ENCODE results near the gene FBXL3. TPM values are rescaled to one million over a fixed set of nuclear protein-coding genes. Genes with fewer than 3 reads are reported as not detected.

Gene FBXL3
- total and polyA plus RNA-seq, 4 donors, result 10.2 to 60.4 (median 28.1) TPM

- Histone ChIP-seq H3K9ac (ENCODE audit: low read depth in 1 of 2, low read length in 2 of 2) (no peak overlapping the region), H3K36me3 (ENCODE audit: control insufficient read depth in 4 of 4, insufficient read depth in 3 of 4, low read depth in 1 of 4, low read length in 3 of 4) (peaks cover 3 to 25% (median 14%) of the 10 kb centered on the region in 4 donors), H3K4me3 (ENCODE audit: low read depth in 1 of 3, low read length in 3 of 3) (no peak overlapping the region), H3K27ac (ENCODE audit: low read depth in 1 of 2, low read length in 2 of 2) (no peak overlapping the region), H3K4me1 (ENCODE audit: control insufficient read depth in 4 of 4, insufficient read depth in 4 of 4, low read length in 3 of 4) (no peaks in the 10 kb centered on the region), H3K27me3 (ENCODE audit: control insufficient read depth in 4 of 4, insufficient read depth in 4 of 4, low read length in 3 of 4) (no peaks in the 10 kb centered on the region), H3K9me3 (ENCODE audit: control insufficient read depth in 4 of 4, low read length in 3 of 4) (no peaks in the 10 kb centered on the region)
- no peak for TF ChIP-seq ATF3 (IDR thresholded peaks at IDR 0.05)
- no peak for TF ChIP-seq FOXA1 (IDR thresholded peaks at IDR 0.05)
- TF ChIP-seq FOXA2 (IDR thresholded peaks at IDR 0.05), result no peak
- no peak for TF ChIP-seq SP1 (IDR thresholded peaks at IDR 0.05)
- TF ChIP-seq HNF4A (conservative IDR thresholded peaks at IDR 0.05), result no peak
- no peak for TF ChIP-seq JUND (IDR thresholded peaks at IDR 0.05)
- TF ChIP-seq ZBTB33 (IDR thresholded peaks at IDR 0.05), result no peak
- no peak for TF ChIP-seq HNF4G (IDR thresholded peaks at IDR 0.05)
- TF ChIP-seq REST (IDR thresholded peaks at IDR 0.05), result no peak
- no peak for TF ChIP-seq EGR1 (IDR thresholded peaks at IDR 0.05; ENCODE audit: low read depth in 2 of 2)
- TF ChIP-seq YY1 (IDR thresholded peaks at IDR 0.05), result no peak
- no peak for TF ChIP-seq RAD21 (IDR thresholded peaks at IDR 0.05)
- no peak for TF ChIP-seq TAF1 (conservative IDR thresholded peaks at IDR 0.05)
- TF ChIP-seq CTCF (IDR thresholded peaks at IDR 0.05; ENCODE audit: low read depth, low read length, missing input control), result no peak
- TF ChIP-seq NR2F2 (IDR thresholded peaks at IDR 0.05), result no peak
- DNase-seq (ENCODE audit: low spot score), result no peak
- 98% methylated on average over 8 of the region's 8 CpGs for WGBS
Measured at GRCh38 chr13:77047649-77048343, 20.8 kb upstream of the FBXL3 start.

GRCh38 chr13:77042566-77043177 lies 15.7 kb upstream of the FBXL3 start:
- TF ChIP-seq GABPA (IDR thresholded peaks at IDR 0.05 in 1 of 2, conservative IDR thresholded peaks at IDR 0.05 in 1 of 2) (no peak), NR2F2 (IDR thresholded peaks at IDR 0.05) (no peak), CTCF (IDR thresholded peaks at IDR 0.05; ENCODE audit: low read depth, low read length, missing input control) (no peak), MAX (IDR thresholded peaks at IDR 0.05) (no peak), HNF4A (conservative IDR thresholded peaks at IDR 0.05) (no peak)
- H3K4me3 ChIP-seq (ENCODE audit: low read depth in 1 of 3, low read length in 3 of 3), result no peak overlapping the region
- H3K36me3 ChIP-seq (ENCODE audit: control insufficient read depth in 4 of 4, insufficient read depth in 3 of 4, low read depth in 1 of 4, low read length in 3 of 4), result peaks cover 1 to 8% (median 4%) of the 10 kb centered on the region in 4 donors
- DNase-seq (ENCODE audit: low spot score), result no peak
- H3K4me1 ChIP-seq (ENCODE audit: control insufficient read depth in 4 of 4, insufficient read depth in 4 of 4, low read length in 3 of 4), result no peaks in the 10 kb centered on the region
- no peak overlapping the region for H3K27ac ChIP-seq (ENCODE audit: low read depth in 1 of 2, low read length in 2 of 2)
- no peaks in the 10 kb centered on the region for H3K9me3 ChIP-seq (ENCODE audit: control insufficient read depth in 4 of 4, low read length in 3 of 4)
- WGBS, result 91% methylated on average over 5 of the region's 5 CpGs
- no peak overlapping the region for H3K9ac ChIP-seq (ENCODE audit: low read depth in 1 of 2, low read length in 2 of 2)
- H3K27me3 ChIP-seq (ENCODE audit: control insufficient read depth in 4 of 4, insufficient read depth in 4 of 4, low read length in 3 of 4), result no peaks in the 10 kb centered on the region

Measured in liver (tissue), 9 donors.